ENCODE data around the gene RERE.

RERE gene

GRCh38 chr1:8681911-8682310 is 135.5 kb downstream of the RERE start:
- in situ Hi-C loops (cut with HindIII; ENCODE audit: low sequenced_read_pairs): no loop called here
- no peak for TF ChIP-seq CTCF (IDR thresholded peaks at IDR 0.05; ENCODE audit: low read depth, low read length, missing control alignments)
- DNase-seq (ENCODE audit: low read depth): no peak
- H3K4me3 ChIP-seq (ENCODE audit: low read depth, low read length): no peak overlapping the region

- no peak for DNase-seq (ENCODE audit: low read depth)
- no peak overlapping the region for H3K4me3 ChIP-seq (ENCODE audit: low read depth, low read length)
- in situ Hi-C loops (cut with HindIII; ENCODE audit: low sequenced_read_pairs): no loop called here
- no peak for TF ChIP-seq CTCF (IDR thresholded peaks at IDR 0.05; ENCODE audit: low read depth, low read length, missing control alignments)
Observed at GRCh38 chr1:8680664-8681650, 136.5 kb downstream of the RERE start.

GRCh38 chr1:8679929-8680663 is 137.3 kb downstream of the RERE start:
- no peak for DNase-seq (ENCODE audit: low read depth)
- no peak overlapping the region for H3K4me3 ChIP-seq (ENCODE audit: low read depth, low read length)
- no peak for TF ChIP-seq CTCF (IDR thresholded peaks at IDR 0.05; ENCODE audit: low read depth, low read length, missing control alignments)
- in situ Hi-C loops (cut with HindIII; ENCODE audit: low sequenced_read_pairs): no loop called here

- no peak for DNase-seq (ENCODE audit: low read depth)
- no peak for TF ChIP-seq CTCF (IDR thresholded peaks at IDR 0.05; ENCODE audit: low read depth, low read length, missing control alignments)
- in situ Hi-C loops (cut with HindIII; ENCODE audit: low sequenced_read_pairs): no loop called here
- no peak overlapping the region for H3K4me3 ChIP-seq (ENCODE audit: low read depth, low read length)
Observed at GRCh38 chr1:8679395-8679800, 138.0 kb downstream of the RERE start.

GRCh38 chr1:8678673-8679394 is 138.6 kb downstream of the RERE start:
- H3K4me3 ChIP-seq (ENCODE audit: low read depth, low read length): no peak overlapping the region
- DNase-seq (ENCODE audit: low read depth): no peak
- in situ Hi-C loops (cut with HindIII; ENCODE audit: low sequenced_read_pairs): no loop called here
- no peak for TF ChIP-seq CTCF (IDR thresholded peaks at IDR 0.05; ENCODE audit: low read depth, low read length, missing control alignments)

- H3K4me3 ChIP-seq (ENCODE audit: low read depth, low read length): no peak overlapping the region
- in situ Hi-C loops (cut with HindIII; ENCODE audit: low sequenced_read_pairs): no loop called here
- TF ChIP-seq CTCF (IDR thresholded peaks at IDR 0.05; ENCODE audit: low read depth, low read length, missing control alignments): no peak
- DNase-seq (ENCODE audit: low read depth): no peak
Observed at GRCh38 chr1:8677782-8678181, 139.7 kb downstream of the RERE start.
